OCI-LY1 (cell line): ENCODE data around the gene COG7.

Experiments used
- CTCF ChIP-seq: fragments of 200-600 bp; sonication (generic), shearing (Covaris generic); IDR thresholded peaks from 2 replicates; pipeline ENCODE4 v1.5.1; 2017; ENCODE audit warnings: mild to moderate bottlenecking, antibody characterized with exemption, low read length, moderate library complexity, mixed read lengths
- EZH2 ChIP-seq: fragments of 200-600 bp; sonication (generic), shearing (Covaris generic); IDR thresholded peaks from 2 replicates; pipeline ENCODE4 v1.8.0; 2017; ENCODE audit warnings: borderline replicate concordance, mixed run types, mild to moderate bottlenecking, antibody characterized with exemption, low read length, moderate library complexity, mixed read lengths

- no peak for TF ChIP-seq CTCF
- TF ChIP-seq EZH2, result no peak
These were observed 61.4 kb downstream of the COG7 start for GRCh38 chr16:23391381-23392222.
